ENCODE measurements around the gene SLC38A1.

DNA sequence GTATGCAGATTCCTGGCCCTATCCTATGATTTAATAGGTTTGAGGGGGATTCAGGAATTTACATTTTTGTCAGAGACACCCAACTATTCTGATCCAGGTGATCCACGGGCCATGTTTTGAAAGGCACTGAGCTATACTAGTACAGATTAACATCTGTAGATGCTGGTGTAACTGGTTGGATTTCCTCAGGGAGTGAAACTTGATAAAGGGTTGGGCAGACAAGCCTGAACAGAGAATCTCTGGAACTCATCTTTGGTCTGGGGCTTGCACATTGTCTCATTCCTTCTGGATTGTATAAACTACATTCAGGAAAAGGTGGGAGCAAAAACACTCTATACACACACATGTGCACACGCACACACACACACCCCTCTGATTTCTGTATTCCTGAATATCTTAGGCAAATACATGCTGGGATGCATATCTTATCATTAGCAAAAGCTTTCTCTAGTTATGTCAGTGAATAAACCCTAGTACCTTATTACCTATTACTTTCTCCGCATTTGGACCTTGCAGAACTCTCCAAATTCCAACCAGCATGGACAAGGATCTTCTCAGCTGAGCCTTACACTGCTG is 104.6 kb downstream of the SLC38A1 start:
- TF ChIP-seq EZH2 (IDR thresholded peaks at IDR 0.05; ENCODE audit: insufficient read depth, poor library complexity, severe bottlenecking) (no peak), EZH2phosphoT487 (IDR thresholded peaks at IDR 0.05; ENCODE audit: insufficient read depth, low read depth) (no peak)
